GM23338 (cell line): ENCODE data around the gene MDM2.

ENCODE experiments used
- CREB1 ChIP-seq: fragments of 250-450 bp; sonication (Bioruptor Pico); IDR thresholded peaks from 2 replicates; pipeline ENCODE4 v1.5.0; 2020; ENCODE audit warnings: low read depth, mild to moderate bottlenecking, moderate library complexity
- CTCF ChIP-seq, 2 experiments: fragments of 200-600 bp in 1 of 2; sonication (generic) in 1 of 2; conservative IDR thresholded peaks; 2 replicates each; pipeline versions ENCODE4 v1.5.1 to v1.6.1; 2016 to 2017; ENCODE audit warnings: antibody characterized with exemption in 2 of 2, low read depth in 2 of 2, mild to moderate bottlenecking in 2 of 2, moderate library complexity in 1 of 2
- EZH2 ChIP-seq: fragments of 200-600 bp; sonication (generic); IDR thresholded peaks from one replicate; pipeline ENCODE4 v1.8.0; 2017; ENCODE audit warnings: antibody characterized with exemption, mild to moderate bottlenecking, low read depth; ENCODE audit not compliant: unreplicated experiment
- EZH2phosphoT487 ChIP-seq: fragments of 200-600 bp; sonication (generic); IDR thresholded peaks from one replicate; pipeline ENCODE4 v1.8.1; 2018; ENCODE audit warnings: antibody characterized with exemption; ENCODE audit not compliant: unreplicated experiment
- POLR2AphosphoS5 ChIP-seq: IDR thresholded peaks from 2 replicates; pipeline ENCODE4 v1.6.1; 2016; ENCODE audit warnings: antibody characterized with exemption, low read depth
- REST ChIP-seq: IDR thresholded peaks from one replicate; pipeline ENCODE4 v1.6.1; 2018; ENCODE audit warnings: antibody characterized with exemption; ENCODE audit not compliant: unreplicated experiment
- STAT1 ChIP-seq: IDR thresholded peaks from one replicate; pipeline ENCODE4 v1.6.1; 2016; ENCODE audit warnings: antibody characterized with exemption; ENCODE audit not compliant: unreplicated experiment
- ZNF114 ChIP-seq: fragments of 250-450 bp; sonication (Bioruptor Pico); IDR thresholded peaks from 2 replicates; pipeline ENCODE4 v1.5.0; 2020; ENCODE audit warnings: mild to moderate bottlenecking, moderate library complexity
- ZNF331 ChIP-seq: fragments of 250-450 bp; sonication (Bioruptor Pico); IDR thresholded peaks from 2 replicates; pipeline ENCODE4 v1.5.0; 2020; ENCODE audit warnings: low read depth, mild to moderate bottlenecking, moderate library complexity

GRCh38 chr12:68888243-68888642 is 80.3 kb downstream of the MDM2 start:
- TF ChIP-seq CTCF (conservative IDR thresholded peaks at IDR 0.05; ENCODE audit: low read depth in 2 of 2) (no peak), POLR2AphosphoS5 (no peak), STAT1 (no peak), CREB1 (no peak), EZH2 (no peak), REST (no peak), EZH2phosphoT487 (no peak), ZNF114 (CRISPR knock-in tag) (no peak), ZNF331 (CRISPR knock-in tag) (no peak)
